ENCODE measurements around the gene CDK14. TPM values are rescaled to one million over a fixed set of nuclear protein-coding genes. Genes with fewer than 3 reads are reported as not detected.

The CDK14 gene
- total RNA-seq, 2 donors from 2014 or later: 5.1 to 5.5 TPM

- DNase-seq (no peak), ATAC-seq (no peak)
- intact Hi-C loops (cut with DNase I, micrococcal nuclease): no loop called here
Observed at GRCh38 chr7:90594751-90595317, 1.3 kb upstream of the CDK14 start.

- peak; percentile 7 for ATAC-seq
- DNase-seq: no peak
- intact Hi-C loops (cut with DNase I, micrococcal nuclease): no loop called here
Observed at GRCh38 chr7:90595342-90595800, 750 bp upstream of the CDK14 start.

GRCh38 chr7:90596671-90597562, 796 bp downstream of the CDK14 start:
- DNase-seq (no peak), ATAC-seq (no peak)
- intact Hi-C loops (cut with DNase I, micrococcal nuclease): no loop called here

GRCh38 chr7:90597563-90598253, 1.6 kb downstream of the CDK14 start:
- ATAC-seq (no peak), DNase-seq (no peak)
- intact Hi-C loops (cut with DNase I, micrococcal nuclease): no loop called here

DNA sequence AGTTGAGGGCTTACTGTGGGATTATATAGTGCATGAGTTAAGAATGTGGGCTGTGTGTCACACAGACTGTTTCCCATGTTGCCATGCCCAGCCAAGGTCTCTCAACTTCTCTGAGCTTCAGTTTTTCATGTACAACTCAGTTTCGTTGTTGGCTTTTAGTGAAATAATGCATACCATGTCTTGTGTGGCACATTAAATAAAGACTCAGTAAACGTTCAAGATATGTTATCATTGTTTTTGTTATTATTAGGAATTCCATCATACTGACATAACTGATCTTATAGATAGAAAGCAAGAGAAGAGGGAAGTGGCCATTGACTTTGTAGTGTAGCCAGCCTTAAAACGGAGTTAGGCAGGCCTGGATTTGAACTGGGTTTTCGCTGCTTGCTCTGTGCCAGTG, 2.9 kb downstream of the CDK14 start:
- DNase-seq (no peak), ATAC-seq (no peak)
- intact Hi-C loops (cut with DNase I, micrococcal nuclease): no loop called here

GRCh38 chr7:90599892-90600555, 3.9 kb downstream of the CDK14 start:
- intact Hi-C loops (cut with DNase I, micrococcal nuclease): no loop called here
- DNase-seq: no peak
- no peak for ATAC-seq

DNA sequence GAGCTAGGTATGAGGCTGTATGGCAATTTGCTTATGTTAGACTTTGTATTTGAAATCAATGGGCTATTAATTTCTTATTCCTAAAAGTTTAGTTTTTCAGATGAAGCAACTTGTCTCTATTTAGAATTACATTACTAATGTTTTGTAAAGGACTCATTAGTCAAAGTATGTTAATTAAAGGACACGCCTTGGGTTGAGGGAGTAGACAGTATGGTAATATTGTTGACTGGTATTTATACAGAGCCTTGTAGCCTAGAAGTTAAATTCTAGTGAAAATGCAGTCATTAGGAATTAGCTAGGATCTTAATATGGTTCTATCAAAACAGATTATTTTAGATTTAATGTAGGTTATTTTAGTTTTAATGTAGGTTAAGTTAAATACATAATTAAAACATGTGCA, 6.2 kb downstream of the CDK14 start:
- no peak for DNase-seq
- ATAC-seq: no peak
- intact Hi-C loops (cut with DNase I, micrococcal nuclease): no loop called here

- ATAC-seq: no peak
- intact Hi-C loops (cut with DNase I, micrococcal nuclease): no loop called here
- no peak for DNase-seq
Observed at GRCh38 chr7:90603346-90603745, 7.2 kb downstream of the CDK14 start.

DNA sequence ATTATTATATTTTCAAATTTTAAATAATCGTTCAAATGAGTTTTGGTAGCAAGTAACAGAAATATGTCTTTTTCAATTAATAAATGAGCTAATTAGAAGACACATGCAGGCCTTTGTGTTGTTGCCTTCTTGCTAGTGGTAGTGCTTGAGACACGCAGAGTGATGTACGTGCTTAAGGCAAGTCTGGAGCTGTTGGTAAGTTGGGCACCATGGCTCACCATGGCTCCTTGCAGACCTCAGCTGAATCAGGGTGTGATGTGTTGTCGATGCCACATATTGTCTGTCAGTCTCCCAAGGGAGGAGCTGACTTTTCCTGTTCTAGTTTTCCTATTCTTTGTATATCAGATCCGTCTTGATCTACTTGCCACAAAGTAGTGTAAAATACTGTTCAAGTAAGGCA, 8.3 kb downstream of the CDK14 start:
- DNase-seq: no peak
- ATAC-seq: no peak
- intact Hi-C loops (cut with DNase I, micrococcal nuclease): no loop called here

- DNase-seq: no peak
- intact Hi-C loops (cut with DNase I, micrococcal nuclease): no loop called here
- no peak for ATAC-seq
Observed at GRCh38 chr7:90605055-90605454, 8.9 kb downstream of the CDK14 start.

- ATAC-seq: no peak
- intact Hi-C loops (cut with DNase I, micrococcal nuclease): no loop called here
- no peak for DNase-seq
Observed at GRCh38 chr7:90607196-90607595, 11.1 kb downstream of the CDK14 start.

- intact Hi-C loops (cut with DNase I, micrococcal nuclease): no loop called here
- no peak for DNase-seq
- no peak for ATAC-seq
Observed at GRCh38 chr7:90610105-90610504, 14.0 kb downstream of the CDK14 start.

DNA sequence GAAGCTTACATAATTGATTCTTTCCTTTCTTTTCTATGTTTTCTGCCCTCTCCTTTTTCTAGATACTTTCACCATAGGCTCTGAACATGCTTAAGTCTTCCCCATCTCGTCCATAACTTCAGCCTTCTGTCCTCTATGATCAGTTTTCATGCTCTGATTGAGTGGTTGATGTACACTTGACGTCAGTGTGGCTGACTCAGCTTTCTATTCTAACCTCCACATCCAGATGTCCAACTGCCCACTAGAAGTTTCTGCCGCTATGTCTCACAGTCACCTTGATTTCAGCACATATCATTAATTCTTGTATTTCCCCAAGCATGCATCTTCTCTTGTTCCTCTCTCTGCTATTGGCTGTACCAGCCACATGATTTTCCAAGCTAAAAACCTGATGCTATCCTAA, 15.0 kb downstream of the CDK14 start:
- intact Hi-C loops (cut with DNase I, micrococcal nuclease): no loop called here
- DNase-seq (no peak), ATAC-seq (no peak)

DNA sequence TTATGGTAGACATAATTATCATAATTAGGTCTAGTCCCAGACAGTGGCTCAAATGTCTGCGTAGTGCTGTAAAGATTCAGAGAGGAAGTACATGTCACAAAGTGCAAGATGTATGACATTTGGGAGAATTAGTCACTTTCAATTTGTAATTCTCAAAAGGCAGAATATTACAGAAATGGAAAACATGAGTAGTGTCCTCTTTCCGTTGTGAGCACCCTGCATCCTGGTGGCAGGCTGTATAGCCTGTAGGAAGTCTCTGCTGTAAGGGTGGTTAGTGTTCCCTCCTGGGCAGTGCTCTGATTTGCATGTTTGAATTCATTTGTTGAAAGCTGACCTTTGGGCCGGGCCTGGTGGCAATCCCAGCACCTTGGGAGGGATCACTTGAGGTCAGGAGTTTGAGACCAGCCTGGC, 17.0 kb downstream of the CDK14 start:
- DNase-seq (no peak), ATAC-seq (no peak)
- intact Hi-C loops (cut with DNase I, micrococcal nuclease): no loop called here

DNA sequence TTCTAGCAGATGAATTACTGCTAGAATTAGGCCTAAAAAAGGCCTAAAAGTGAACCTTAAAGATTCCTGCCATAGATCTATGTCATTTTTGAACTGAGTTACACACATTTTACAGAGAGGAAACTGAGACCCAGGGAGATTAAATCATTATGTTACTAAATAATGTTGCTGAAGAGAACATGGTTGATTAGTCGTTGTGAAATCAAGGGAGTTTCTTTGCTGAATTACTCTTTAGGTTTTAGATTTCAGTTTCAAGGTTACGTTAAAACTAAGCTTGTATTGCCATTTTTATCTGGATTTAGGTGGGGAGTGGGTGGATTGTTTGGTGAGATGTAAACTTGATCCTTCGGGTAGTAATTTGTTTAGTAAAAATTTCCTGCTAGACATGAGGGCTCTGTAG, 21.3 kb downstream of the CDK14 start:
- DNase-seq: no peak
- intact Hi-C loops (cut with DNase I, micrococcal nuclease): no loop called here
- no peak for ATAC-seq

- ATAC-seq (no peak), DNase-seq (no peak)
- intact Hi-C loops (cut with DNase I, micrococcal nuclease): no loop called here
Observed at GRCh38 chr7:90618876-90619275, 22.8 kb downstream of the CDK14 start.

DNA sequence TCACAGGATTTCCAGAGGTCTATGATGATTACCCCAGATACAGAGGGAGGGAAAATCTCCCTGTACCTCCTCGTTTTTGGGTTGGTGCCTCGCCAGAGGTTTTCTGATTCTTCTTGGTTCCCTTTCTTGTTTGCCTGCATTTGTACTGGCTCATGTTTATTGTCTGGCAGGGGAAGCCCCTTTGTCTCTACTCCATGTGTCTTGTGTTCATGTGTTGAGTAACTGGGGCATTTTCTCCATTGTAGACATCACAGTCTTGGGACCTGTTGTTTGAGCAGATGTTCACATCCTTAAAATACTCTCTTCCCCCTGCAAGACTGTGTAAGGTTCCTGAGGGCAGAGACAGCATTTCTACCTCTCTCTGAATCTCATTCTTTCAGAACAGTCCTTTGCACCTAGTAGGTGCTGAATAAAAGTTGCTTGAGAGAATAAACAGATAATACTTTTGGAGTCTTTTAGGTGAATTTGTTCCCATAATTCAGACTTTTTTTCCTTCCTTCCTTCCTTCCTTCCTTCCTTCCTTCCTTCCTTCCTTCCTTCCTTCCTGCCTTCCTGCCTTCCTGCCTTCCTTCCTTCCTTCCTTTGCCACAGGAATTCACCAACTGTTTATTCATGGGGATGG, 25.1 kb downstream of the CDK14 start:
- ATAC-seq (no peak), DNase-seq (no peak)
- intact Hi-C loops (cut with DNase I, micrococcal nuclease): loop anchor here in 1 of 2 donors (10.0 kb wide), 1 partner anchor 166 kb away; no protein-coding TSS in a partner anchor

DNA sequence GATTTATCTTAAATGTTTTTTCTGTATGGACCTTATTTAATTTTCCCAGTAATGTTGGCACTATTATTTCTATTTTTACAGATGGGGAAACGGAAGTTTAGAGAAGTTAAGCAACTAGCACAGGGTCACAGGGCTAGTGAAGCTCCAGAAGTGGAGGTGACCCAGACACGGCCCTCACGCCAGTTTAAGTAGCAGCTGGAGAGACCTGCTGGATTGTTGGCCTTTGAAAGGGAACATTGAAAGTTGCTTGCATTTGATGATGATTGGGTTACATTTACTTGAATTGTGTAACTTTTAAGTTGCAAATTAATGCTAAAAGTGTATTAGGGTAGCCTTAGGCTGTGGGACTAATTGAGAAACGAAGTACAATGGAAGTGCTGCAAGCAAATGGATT, 25.6 kb downstream of the CDK14 start:
- DNase-seq (no peak), ATAC-seq (no peak)
- intact Hi-C loops (cut with DNase I, micrococcal nuclease): loop anchor here in 1 of 2 donors (10.0 kb wide), 1 partner anchor 167 kb away; no protein-coding TSS in a partner anchor

DNA sequence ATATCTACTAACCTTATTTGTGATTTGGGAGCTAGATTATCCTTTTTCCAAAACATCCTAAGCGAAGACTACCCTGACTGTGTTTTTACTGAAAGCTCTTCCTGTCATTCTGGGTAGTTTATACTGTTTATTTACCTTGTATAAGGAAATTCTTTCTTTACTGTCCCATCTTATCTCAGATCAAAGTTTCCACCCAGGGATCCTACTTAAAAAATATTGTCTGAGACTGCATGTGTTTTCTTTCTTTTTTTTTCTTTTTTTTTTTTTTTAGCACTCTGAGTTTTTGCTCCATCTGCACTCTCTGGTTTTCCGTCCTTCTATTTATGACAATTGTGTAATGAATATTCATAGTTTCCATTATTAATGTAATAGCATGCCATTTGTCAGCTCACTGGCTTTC, 26.5 kb downstream of the CDK14 start:
- DNase-seq: no peak
- ATAC-seq: no peak
- intact Hi-C loops (cut with DNase I, micrococcal nuclease): loop anchor here in 1 of 2 donors (10.0 kb wide), 1 partner anchor 168 kb away; no protein-coding TSS in a partner anchor

All from left colon (tissue), 2 donors.